H1 (cell line): Measurements from ENCODE around the gene LRRC74B. TPM values are rescaled to one million over a fixed set of nuclear protein-coding genes. Genes with fewer than 3 reads are reported as not detected.
"Not testable (repeated sequence)": the region's sequence is repeated elsewhere in the genome, so short reads cannot be mapped to it uniquely, and the experiment has no call there.

Experiments used
- CTCF ChIA-PET: fragments of 300-600 bp; sonication (Branson Sonifier 250); formaldehyde crosslinking; loops from one replicate; lab custom pipeline; 2021; ENCODE audit not compliant: partially characterized antibody; lab: Charles Lee
- POLR2A ChIA-PET: fragments of 300-600 bp; sonication (Branson Sonifier 250); formaldehyde crosslinking; loops from one replicate; lab custom pipeline; 2021; ENCODE audit warnings: inconsistent platforms; ENCODE audit not compliant: partially characterized antibody; lab: Charles Lee
- DNase-seq, 2 experiments: peaks; one replicate each; pipeline versions ENCODE4 v3.0.0 to v3.0.0-alpha.2; 2010 to 2022; ENCODE audit warnings: low spot score in 2 of 2, low read depth in 1 of 2, mixed read lengths in 1 of 2
- FAIRE-seq: peaks from 2 replicates; lab custom pipeline; 2011; peaks lifted over from hg19 to GRCh38; lab: Jason Lieb, UNC
- H2AFZ ChIP-seq: 2 replicates; pipeline ENCODE4 v1.8.1; 2012; ENCODE audit warnings: low read length, inconsistent platforms
- H2AK5ac ChIP-seq: 2 replicates; pipeline ENCODE4 v1.6.1; 2013; ENCODE audit warnings: low read depth, low read length
- H2BK120ac ChIP-seq: replicated peaks from 2 replicates; pipeline ENCODE3; 2013; ENCODE audit warnings: low read depth, low read length, inconsistent platforms
- H2BK12ac ChIP-seq: 2 replicates; pipeline ENCODE4 v1.6.1; 2013; ENCODE audit warnings: low read depth, low read length
- H2BK15ac ChIP-seq: 2 replicates; pipeline ENCODE4 v1.6.1; 2013; ENCODE audit warnings: low read length
- H2BK20ac ChIP-seq: 2 replicates; pipeline ENCODE4 v1.6.1; 2013; ENCODE audit warnings: low read length
- H2BK5ac ChIP-seq: 2 replicates; pipeline ENCODE4 v1.6.1; 2013; ENCODE audit warnings: low read depth, low read length
- H3K14ac ChIP-seq: 2 replicates; pipeline ENCODE4 v1.6.1; 2013; ENCODE audit warnings: inconsistent platforms; ENCODE audit not compliant: insufficient read length
- H3K18ac ChIP-seq: 2 replicates; pipeline ENCODE4 v1.6.1; 2013; ENCODE audit warnings: low read length; ENCODE audit errors: extremely low read depth
- H3K23ac ChIP-seq: 2 replicates; pipeline ENCODE4 v1.6.1; 2013; ENCODE audit warnings: inconsistent platforms; ENCODE audit not compliant: insufficient read length
- H3K23me2 ChIP-seq: 2 replicates; pipeline ENCODE4 v1.6.1; 2013; ENCODE audit warnings: low read depth, low read length
- H3K27ac ChIP-seq: 2 replicates; pipeline ENCODE4 v1.6.1; 2011; ENCODE audit warnings: low read depth, low read length, inconsistent platforms
- H3K27me3 ChIP-seq, 4 experiments: replicated peaks in 1 of 4; 1 replicate in 1 of 4; 2 replicates in 3 of 4; pipeline versions ENCODE4 v1.6.1 to v1.8.1; 2011 to 2013; ENCODE audit warnings: low read length in 3 of 4, mild to moderate bottlenecking in 3 of 4, inconsistent platforms in 2 of 4, mixed read lengths in 2 of 4, moderate library complexity in 1 of 4; ENCODE audit not compliant: control insufficient read depth in 3 of 4, insufficient read depth in 3 of 4; ENCODE audit errors: extremely low read depth in 1 of 4
- H3K36me3 ChIP-seq, 4 experiments: 2 replicates each; pipeline versions ENCODE4 v1.6.1 to v1.8.1; 2011 to 2013; ENCODE audit warnings: mild to moderate bottlenecking in 4 of 4, low read length in 3 of 4, moderate library complexity in 2 of 4, control low read depth in 1 of 4, inconsistent platforms in 1 of 4; ENCODE audit not compliant: insufficient read depth in 4 of 4, control insufficient read depth in 2 of 4
- H3K4ac ChIP-seq: replicated peaks from 2 replicates; pipeline ENCODE3; 2013; ENCODE audit warnings: low read length, low read depth, mixed read lengths, inconsistent platforms; ENCODE audit not compliant: insufficient read length
- H3K4me1 ChIP-seq, 4 experiments: replicated peaks in 1 of 4; 1 replicate in 1 of 4; 2 replicates in 3 of 4; pipeline versions ENCODE4 v1.6.1 to v1.8.1; 2011 to 2013; ENCODE audit warnings: low read length in 3 of 4, inconsistent platforms in 2 of 4, mixed read lengths in 1 of 4; ENCODE audit not compliant: insufficient read depth in 4 of 4, control insufficient read depth in 3 of 4
- H3K4me2 ChIP-seq, 2 experiments: 2 replicates each; pipeline versions ENCODE4 v1.6.1 to v1.8.1; 2011 to 2013; ENCODE audit warnings: low read depth in 2 of 2, low read length in 2 of 2, control low read depth in 1 of 2, inconsistent platforms in 1 of 2, mild to moderate bottlenecking in 1 of 2; ENCODE audit not compliant: insufficient read depth in 1 of 2
- H3K4me3 ChIP-seq, 4 experiments: fragments of 200-600, 300-600 bp in 1 of 4; sonication (generic), shearing (Covaris generic), sonication (Bioruptor Twin) in 1 of 4; 2 replicates each; pipeline versions ENCODE4 v1.5.1 to v1.8.1; 2011 to 2016; ENCODE audit warnings: low read length in 4 of 4, low read depth in 3 of 4, control low read depth in 2 of 4, inconsistent platforms in 2 of 4, mild to moderate bottlenecking in 2 of 4, mixed read lengths in 1 of 4, moderate library complexity in 1 of 4; ENCODE audit not compliant: insufficient read depth in 2 of 4; ENCODE audit errors: extremely low read depth in 1 of 4
- H3K56ac ChIP-seq: replicated peaks from 2 replicates; pipeline ENCODE3; 2013; ENCODE audit warnings: low read depth, mild to moderate bottlenecking, mixed read lengths, low read length, inconsistent platforms; ENCODE audit not compliant: insufficient read length
- H3K79me1 ChIP-seq: 2 replicates; pipeline ENCODE4 v1.6.1; 2013; ENCODE audit warnings: low read depth, low read length, control low read depth
- H3K79me2 ChIP-seq, 2 experiments: 2 replicates each; pipeline versions ENCODE4 v1.6.1 to v1.8.1; 2012 to 2013; ENCODE audit warnings: low read length in 2 of 2, mild to moderate bottlenecking in 2 of 2, inconsistent platforms in 1 of 2; ENCODE audit not compliant: insufficient read depth in 2 of 2, control insufficient read depth in 1 of 2
- H3K9ac ChIP-seq, 4 experiments: replicated peaks in 1 of 4; 1 replicate in 1 of 4; 2 replicates in 3 of 4; pipeline versions ENCODE4 v1.6.1 to v1.8.1; 2011 to 2013; ENCODE audit warnings: low read depth in 3 of 4, low read length in 3 of 4, control low read depth in 2 of 4, mild to moderate bottlenecking in 2 of 4, moderate library complexity in 2 of 4, inconsistent platforms in 1 of 4; ENCODE audit errors: extremely low read depth in 1 of 4
- H3K9me3 ChIP-seq, 2 experiments: 2 replicates each; pipeline versions ENCODE4 v1.6.1 to v1.8.1; 2012 to 2013; ENCODE audit warnings: mild to moderate bottlenecking in 2 of 2, moderate library complexity in 2 of 2, control low read depth in 1 of 2, inconsistent platforms in 1 of 2, low read depth in 1 of 2, low read length in 1 of 2, mixed read lengths in 1 of 2; ENCODE audit not compliant: insufficient read depth in 2 of 2
- H4K20me1 ChIP-seq, 2 experiments: replicated peaks in 1 of 2; 2 replicates each; pipeline versions ENCODE3 to v1.8.1; 2011 to 2013; ENCODE audit warnings: inconsistent platforms in 2 of 2, low read length in 2 of 2, mild to moderate bottlenecking in 1 of 2; ENCODE audit not compliant: insufficient read depth in 2 of 2, control insufficient read depth in 1 of 2
- H4K5ac ChIP-seq: 2 replicates; pipeline ENCODE4 v1.6.1; 2013; ENCODE audit warnings: low read length, low read depth, mixed read lengths, inconsistent platforms; ENCODE audit not compliant: insufficient read length
- H4K8ac ChIP-seq: 2 replicates; pipeline ENCODE4 v1.8.0; 2013; ENCODE audit warnings: mild to moderate bottlenecking, moderate library complexity, low read length, inconsistent platforms; ENCODE audit not compliant: insufficient read depth; ENCODE audit errors: extremely low read depth
- H4K91ac ChIP-seq: replicated peaks from 2 replicates; pipeline ENCODE3; 2013; ENCODE audit warnings: low read length, mixed read lengths, inconsistent platforms; ENCODE audit not compliant: insufficient read length
- WGBS, 2 experiments: shearing (Covaris generic) in 1 of 2; methylation state at CpG; one replicate each; pipeline versions ENCODE4 v1.1.6 to v1.1.7; 2013 to 2015; ENCODE audit warnings: low lambda C conversion rate in 2 of 2, mixed read lengths in 2 of 2, inconsistent platforms in 1 of 2, low coverage in 1 of 2, missing lambda C conversion rate in 1 of 2; ENCODE audit not compliant: insufficient replicate concordance in 2 of 2, insufficient coverage in 1 of 2, insufficient read length in 1 of 2; ENCODE audit errors: extremely low coverage in 1 of 2, missing lambda C conversion rate in 1 of 2; 5-methylcytosine and 5-hydroxymethylcytosine counted together
- polyA plus RNA-seq, 7 experiments: library from polyadenylated mRNA; depleted of rRNA in 3 of 7; stranded (reverse) in 5 of 7; unstranded in 2 of 7; fragments of >200 nt in 5 of 7; fragments of 200-250 nt in 2 of 7; gene quantifications; 1 replicate in 5 of 7; 2 replicates in 1 of 7; 4 replicates in 1 of 7; pipeline versions ENCODE4 v1.2.1 to v1.2.3, GENCODE V29; 2011 to 2013; ENCODE audit warnings: missing spikeins in 2 of 7, mixed read lengths in 2 of 7
- total RNA-seq: library from RNA; stranded (reverse); fragmentation: NEBNext Ultra II Directional; extraction: Animal tissue kit (Norgen Biotek cat#: 25700); gene quantifications from 2 replicates; pipeline ENCODE4 v1.2.1, GENCODE V29; 2021

LRRC74B gene
- total and polyA plus RNA-seq, 2 of the 8 experiments (the other 6 are each of a cell fraction or from before 2014, with no cell fraction given), result not detected

- CTCF ChIA-PET, result interaction anchor here (0.7 to 1.4 kb wide), 3 partner anchors 9 to 16 kb away, joined by 3 to 4 read pairs (median 3); no protein-coding TSS in a partner anchor
- H3K9ac ChIP-seq, FAIRE-seq, H4K91ac ChIP-seq, POLR2A ChIA-PET, H3K18ac ChIP-seq, H3K79me2 ChIP-seq, H3K23ac ChIP-seq, H3K14ac ChIP-seq, H3K4ac ChIP-seq, H2BK5ac ChIP-seq, H2BK12ac ChIP-seq, H4K8ac ChIP-seq, H3K4me3 ChIP-seq, H4K5ac ChIP-seq, H2BK15ac ChIP-seq, H2AFZ ChIP-seq, H3K23me2 ChIP-seq, H3K27me3 ChIP-seq, H3K4me1 ChIP-seq, H3K79me1 ChIP-seq, DNase-seq, H2AK5ac ChIP-seq, H3K56ac ChIP-seq, H2BK120ac ChIP-seq, H4K20me1 ChIP-seq, H3K36me3 ChIP-seq, H2BK20ac ChIP-seq, H3K4me2 ChIP-seq, H3K27ac ChIP-seq, H3K9me3 ChIP-seq: not testable (repeated sequence)
- WGBS, 2 experiments, result 90% methylated on average over 8 of the region's 11 CpGs; no CpG with 5 or more reads in 1 of the 2 experiments
Observed at GRCh38 chr22:21087926-21088325, 42.2 kb downstream of the LRRC74B start.

GRCh38 chr22:21091220-21091619, 45.5 kb downstream of the LRRC74B start:
- H2AFZ ChIP-seq, H3K4me1 ChIP-seq, H3K27me3 ChIP-seq, H3K79me2 ChIP-seq, H3K9ac ChIP-seq, H3K27ac ChIP-seq, H3K79me1 ChIP-seq, H3K23ac ChIP-seq, H2AK5ac ChIP-seq, H4K5ac ChIP-seq, H4K91ac ChIP-seq, H3K18ac ChIP-seq, H2BK12ac ChIP-seq, H4K8ac ChIP-seq, H3K14ac ChIP-seq, H3K36me3 ChIP-seq, H3K9me3 ChIP-seq, H3K23me2 ChIP-seq, H2BK120ac ChIP-seq, H2BK20ac ChIP-seq, H3K56ac ChIP-seq, H3K4me3 ChIP-seq, FAIRE-seq, H2BK5ac ChIP-seq, H2BK15ac ChIP-seq, H3K4me2 ChIP-seq, H4K20me1 ChIP-seq, POLR2A ChIA-PET, H3K4ac ChIP-seq: not testable (repeated sequence)
- DNase-seq, result peak in 1 of 2 experiments; percentile 6
- 92% methylated on average over 9 of the region's 11 CpGs; no CpG with 5 or more reads in 1 of the 2 experiments for WGBS, 2 experiments
- CTCF ChIA-PET, result interaction anchor here (0.6 to 1.2 kb wide), 2 partner anchors 10 to 194 kb away, joined by 3 read pairs; no protein-coding TSS in a partner anchor
